Measurements from ENCODE around the gene RNF123.

The RNF123 gene

DNA sequence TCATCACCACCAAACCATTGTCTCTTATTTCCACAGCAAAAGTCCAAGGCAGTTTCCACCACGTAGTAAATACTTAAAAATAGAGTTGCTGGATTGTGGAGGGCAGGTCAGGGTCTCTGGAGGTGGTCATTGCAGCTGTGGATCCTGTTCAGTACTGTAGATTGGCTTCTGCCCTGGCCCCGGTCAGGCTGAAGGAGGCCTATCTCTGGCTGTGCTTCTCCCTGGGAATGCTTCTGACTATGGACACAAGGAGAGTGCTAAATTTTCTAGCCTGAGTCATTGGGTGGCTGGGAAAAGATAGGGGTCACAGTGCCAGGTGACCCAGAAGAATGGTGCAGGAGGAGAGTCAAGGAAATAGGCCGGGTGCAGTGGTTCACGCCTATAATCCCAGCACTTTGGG, 60.7 kb downstream of the RNF123 start:
- no peak for DNase-seq (ENCODE audit: low read depth)

DNA sequence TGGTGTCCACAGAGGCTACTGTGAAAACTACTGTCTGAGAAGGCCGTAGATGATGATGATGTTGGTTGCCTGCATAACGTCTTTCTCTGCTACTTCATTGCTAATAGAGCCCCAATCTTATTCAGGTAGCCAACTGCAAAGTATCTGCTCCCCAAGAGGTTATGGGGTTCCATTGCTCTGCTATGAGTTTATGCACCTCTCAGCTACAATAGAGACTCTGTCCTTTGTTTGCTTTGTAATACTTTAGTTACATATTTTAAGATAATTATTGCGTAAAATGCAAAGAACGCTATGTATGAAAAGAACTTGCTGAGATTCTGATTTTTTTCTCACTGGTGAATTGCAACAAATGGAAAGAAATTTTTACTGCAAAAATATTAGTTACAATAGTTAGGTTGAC, 62.1 kb downstream of the RNF123 start:
- DNase-seq (ENCODE audit: low read depth), result no peak

DNA sequence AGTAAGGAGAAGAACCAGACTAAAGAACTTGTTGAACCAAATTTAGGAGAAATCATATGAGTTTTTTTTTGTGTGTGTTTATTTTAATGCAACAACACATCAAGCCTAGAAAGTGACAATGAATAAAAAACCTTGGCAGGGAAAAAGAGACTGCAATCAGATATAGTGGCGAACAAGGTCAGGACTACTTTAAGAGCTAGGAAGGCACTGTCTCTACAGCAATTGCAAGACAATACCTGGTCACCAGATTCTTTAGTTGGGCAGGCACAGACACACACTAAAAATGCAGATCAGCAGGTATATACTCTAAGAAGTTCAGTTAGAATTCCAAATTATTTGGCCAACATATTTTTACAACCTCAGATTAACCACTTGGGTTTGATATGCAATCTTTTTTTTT, 65.2 kb downstream of the RNF123 start:
- no peak for DNase-seq (ENCODE audit: low read depth)

DNA sequence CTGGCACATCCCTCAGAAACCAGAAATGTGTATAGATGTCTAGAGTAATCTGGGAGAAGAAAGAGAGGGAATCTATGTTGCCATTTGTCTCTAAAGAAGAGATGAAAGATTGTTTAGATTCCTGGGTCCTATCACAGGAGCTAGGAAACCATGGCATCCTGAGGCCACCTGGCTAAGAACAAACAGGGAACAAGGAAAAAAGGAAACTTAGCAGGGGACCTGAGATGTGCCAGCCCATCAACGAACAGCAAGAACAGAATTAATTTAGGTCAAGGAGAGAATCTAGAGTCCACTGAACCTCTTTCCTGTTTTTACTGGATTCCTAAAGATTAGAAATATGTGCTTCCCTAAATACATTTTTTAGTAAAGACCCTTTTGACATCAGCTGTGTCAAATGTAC, 66.7 kb downstream of the RNF123 start:
- DNase-seq (ENCODE audit: low read depth), result no peak

DNA sequence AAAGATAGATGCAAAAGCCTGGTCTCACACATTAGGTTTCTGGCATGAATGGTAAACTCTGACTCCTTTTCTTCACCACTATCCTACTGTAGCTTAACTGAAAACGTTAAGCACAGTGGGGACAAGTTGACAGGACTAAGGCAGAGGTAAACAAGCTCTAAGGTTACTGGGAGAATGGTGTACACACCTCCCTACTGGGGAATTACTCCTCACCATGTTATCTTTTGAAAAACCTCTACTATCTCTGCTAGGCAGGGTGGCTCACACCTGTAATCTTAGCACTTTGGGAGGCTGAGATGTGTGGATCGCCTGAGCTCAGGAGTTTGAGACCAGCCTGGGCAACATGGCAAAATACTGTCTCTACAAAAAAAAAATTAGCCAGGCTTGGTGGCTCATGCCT, 67.8 kb downstream of the RNF123 start:
- no peak for DNase-seq (ENCODE audit: low read depth)

DNA sequence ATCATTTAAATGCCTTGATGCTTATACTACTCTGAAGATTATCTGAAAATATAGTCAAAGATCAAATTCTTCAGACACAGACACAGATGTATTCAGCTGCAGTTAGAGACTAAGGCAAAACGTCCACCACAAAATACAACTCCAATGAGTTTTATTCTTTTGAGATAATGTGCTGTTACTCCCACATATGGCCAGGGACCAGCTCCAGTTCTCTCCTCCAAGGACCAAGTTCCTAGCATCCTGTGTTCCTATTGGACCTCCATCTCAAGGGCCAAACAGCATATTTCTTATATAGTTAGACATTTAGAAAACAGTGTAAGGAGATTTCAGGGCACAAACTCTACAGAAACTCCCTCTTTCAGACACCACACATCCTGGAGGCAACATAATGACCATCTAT, 69.9 kb downstream of the RNF123 start:
- DNase-seq (ENCODE audit: low read depth), result no peak

DNA sequence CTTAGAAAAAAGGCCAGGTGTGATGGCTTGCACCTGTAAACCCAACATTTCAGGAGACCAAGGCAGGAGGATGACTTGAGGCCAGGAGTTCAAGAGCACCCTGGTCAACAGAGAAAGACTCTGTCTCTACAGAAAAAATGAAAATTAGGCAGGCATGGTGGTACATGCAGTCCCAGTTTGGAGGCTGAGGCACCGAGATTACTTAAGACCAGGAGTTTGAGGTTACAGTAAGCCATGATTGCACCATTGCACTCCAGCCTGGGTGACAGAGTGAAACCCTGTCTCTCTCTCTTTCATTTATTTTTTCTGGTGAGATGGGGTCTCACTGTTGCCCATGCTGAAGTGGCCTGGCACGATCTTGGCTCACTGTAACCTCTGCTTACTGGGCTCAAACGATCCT, 72.3 kb downstream of the RNF123 start:
- DNase-seq (ENCODE audit: low read depth), result no peak

DNA sequence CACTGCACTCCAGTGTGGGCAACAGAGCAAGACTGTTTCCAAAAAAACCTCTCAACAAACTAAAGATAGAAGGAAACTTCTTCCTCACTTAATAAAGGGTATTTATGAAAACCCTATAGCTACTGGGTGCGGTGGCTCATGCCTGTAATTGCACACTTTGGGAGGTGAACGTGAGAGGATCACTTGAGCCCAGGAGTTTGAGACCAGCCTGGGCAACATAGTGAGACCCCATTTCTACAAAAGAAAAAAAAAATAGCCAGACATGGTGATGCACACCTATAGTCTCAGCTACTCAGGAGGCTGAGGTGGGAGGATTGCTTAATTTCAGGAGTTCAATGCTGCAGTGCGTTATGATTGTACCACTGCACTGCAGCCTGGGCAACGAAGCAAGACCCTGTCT, 74.6 kb downstream of the RNF123 start:
- no peak for DNase-seq (ENCODE audit: low read depth)

DNA sequence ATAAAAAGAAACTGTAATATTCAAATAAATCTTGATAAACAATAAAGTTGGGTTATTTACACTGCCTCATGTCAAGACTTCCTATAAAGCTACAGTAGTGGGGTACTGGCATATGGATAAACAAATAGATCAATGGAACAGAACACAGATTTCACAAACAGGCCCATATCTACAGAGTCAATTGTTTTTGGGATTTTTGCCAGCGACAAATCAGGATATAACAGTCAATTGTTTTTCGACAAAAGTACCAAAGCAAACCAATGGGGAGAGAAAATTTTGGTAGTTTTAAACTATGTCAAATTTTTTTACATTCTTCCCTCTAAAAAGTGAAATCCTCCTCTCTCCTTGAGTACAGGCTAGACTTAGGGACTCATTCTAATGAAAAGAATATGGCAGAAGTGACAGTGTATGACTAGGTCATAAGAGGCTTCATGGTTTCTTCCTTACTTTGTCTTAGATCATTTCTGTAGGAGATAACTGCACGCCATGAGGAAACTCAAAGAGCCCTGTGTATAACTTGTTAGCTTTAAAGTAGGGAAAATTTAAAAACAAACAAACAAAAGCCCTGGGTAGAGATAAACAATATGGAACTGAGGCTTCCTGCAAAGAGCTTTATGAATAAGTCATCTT, 80.0 kb downstream of the RNF123 start:
- DNase-seq (ENCODE audit: low read depth), result no peak

DNA sequence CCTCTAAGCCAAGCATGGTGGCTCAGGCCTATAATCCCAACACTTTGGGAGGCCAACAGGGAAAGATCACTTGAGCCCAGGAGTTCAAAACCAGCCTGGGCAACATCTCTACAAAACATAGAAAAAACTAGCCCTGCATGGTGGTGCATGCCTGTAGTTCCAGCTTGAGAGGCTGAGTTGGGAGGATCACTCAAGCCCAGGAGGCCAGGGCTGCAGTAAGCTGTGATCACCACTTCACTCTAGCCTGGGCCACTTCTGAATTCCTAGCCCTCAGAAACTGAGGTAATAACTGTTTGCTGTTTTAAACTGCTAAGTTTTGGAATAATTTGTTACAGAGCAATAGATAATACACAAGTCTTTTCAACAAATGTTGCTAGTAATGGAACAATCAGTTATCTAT, 80.6 kb downstream of the RNF123 start:
- no peak for DNase-seq (ENCODE audit: low read depth)

Measured in activated T-cell treated with anti-CD3 and anti-CD28 coated beads for 24 hours (primary cell).